PC-9 (cell line): ENCODE measurements around the gene VPS13D.

ENCODE experiments used
- EZH2 ChIP-seq: fragments of 200-600 bp; sonication (generic); IDR thresholded peaks from 2 replicates; pipeline ENCODE4 v1.8.0; 2017; ENCODE audit warnings: antibody characterized with exemption, low read depth
- TF ChIP-seq, protein P1 (sequence below): fragments of 200-600 bp; sonication (generic); conservative IDR thresholded peaks from 2 replicates; pipeline ENCODE4 v1.6.1; 2017; ENCODE audit warnings: mixed run types, antibody characterized with exemption, mild to moderate bottlenecking, moderate library complexity

DNA sequence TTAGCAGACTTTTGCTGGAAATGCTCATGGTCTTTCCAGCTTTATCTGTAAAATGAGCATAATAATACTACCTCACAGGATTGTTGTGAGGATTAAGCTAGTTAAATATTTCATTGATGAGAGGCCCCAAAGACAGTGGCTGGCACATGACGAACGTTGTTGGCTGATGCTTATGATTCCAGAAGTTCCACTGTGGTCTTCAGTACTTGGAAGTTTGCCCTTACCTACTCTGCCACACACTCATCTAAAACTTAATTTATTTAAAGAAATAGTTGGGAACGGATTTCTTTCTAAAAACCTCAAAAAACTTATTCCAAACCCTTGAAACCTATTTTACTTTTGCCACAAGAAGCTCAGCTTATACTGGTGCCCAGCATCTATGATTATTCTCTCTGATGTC lies 217.5 kb downstream of the VPS13D start:
- TF ChIP-seq, protein P1, sequence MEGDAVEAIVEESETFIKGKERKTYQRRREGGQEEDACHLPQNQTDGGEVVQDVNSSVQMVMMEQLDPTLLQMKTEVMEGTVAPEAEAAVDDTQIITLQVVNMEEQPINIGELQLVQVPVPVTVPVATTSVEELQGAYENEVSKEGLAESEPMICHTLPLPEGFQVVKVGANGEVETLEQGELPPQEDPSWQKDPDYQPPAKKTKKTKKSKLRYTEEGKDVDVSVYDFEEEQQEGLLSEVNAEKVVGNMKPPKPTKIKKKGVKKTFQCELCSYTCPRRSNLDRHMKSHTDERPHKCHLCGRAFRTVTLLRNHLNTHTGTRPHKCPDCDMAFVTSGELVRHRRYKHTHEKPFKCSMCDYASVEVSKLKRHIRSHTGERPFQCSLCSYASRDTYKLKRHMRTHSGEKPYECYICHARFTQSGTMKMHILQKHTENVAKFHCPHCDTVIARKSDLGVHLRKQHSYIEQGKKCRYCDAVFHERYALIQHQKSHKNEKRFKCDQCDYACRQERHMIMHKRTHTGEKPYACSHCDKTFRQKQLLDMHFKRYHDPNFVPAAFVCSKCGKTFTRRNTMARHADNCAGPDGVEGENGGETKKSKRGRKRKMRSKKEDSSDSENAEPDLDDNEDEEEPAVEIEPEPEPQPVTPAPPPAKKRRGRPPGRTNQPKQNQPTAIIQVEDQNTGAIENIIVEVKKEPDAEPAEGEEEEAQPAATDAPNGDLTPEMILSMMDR: no peak
- TF ChIP-seq EZH2: no peak
